ENCODE data around the gene C11orf98. TPM values are rescaled to one million over a fixed set of nuclear protein-coding genes. Genes with fewer than 3 reads are reported as not detected.

C11orf98 gene
- total and polyA plus RNA-seq, 2 of the 13 experiments (the other 11 are each of a cell fraction or from before 2014, with no cell fraction given), result 30.4 to 91.8 TPM

- no peak for TF ChIP-seq AHDC1 (CRISPR knock-in tag; IDR thresholded peaks at IDR 0.05; ENCODE audit: borderline replicate concordance)
- TF ChIP-seq CENPBD1 (CRISPR knock-in tag; IDR thresholded peaks at IDR 0.05; ENCODE audit: borderline replicate concordance, low read depth), result no peak
- TF ChIP-seq ZNF547 (CRISPR knock-in tag; IDR thresholded peaks at IDR 0.05), result peak; percentile 55; the same call in 1 of the 2 replicates
- peak; percentile 73; the same call in 1 of the 2 replicates for TF ChIP-seq SNAI1 (CRISPR knock-in tag; IDR thresholded peaks at IDR 0.05; ENCODE audit: borderline replicate concordance)
- no peak for TF ChIP-seq CTCF (CRISPR knock-in tag; IDR thresholded peaks at IDR 0.05)
- TF ChIP-seq MNT (IDR thresholded peaks at IDR 0.05), result no peak
- TF ChIP-seq FOXP1 (IDR thresholded peaks at IDR 0.05), result no peak
- no peak for TF ChIP-seq FOXP1 (CRISPR knock-in tag; IDR thresholded peaks at IDR 0.05)
- peak; percentile 69; the same call in 1 of the 2 replicates for TF ChIP-seq ZNF782 (CRISPR knock-in tag; IDR thresholded peaks at IDR 0.05; ENCODE audit: borderline replicate concordance)
- no peak for TF ChIP-seq ZNF780A (CRISPR knock-in tag; IDR thresholded peaks at IDR 0.05)
- TF ChIP-seq PBX2 (CRISPR knock-in tag; IDR thresholded peaks at IDR 0.05), result no peak
- no peak for TF ChIP-seq ZKSCAN1 (IDR thresholded peaks at IDR 0.05; ENCODE audit: low read length)
- no peak for TF ChIP-seq ZMYM2 (CRISPR knock-in tag; IDR thresholded peaks at IDR 0.05)
- peak; percentile 74 for TF ChIP-seq HNRNPK (IDR thresholded peaks at IDR 0.05; ENCODE audit: low read depth, low read length, poor library complexity, severe bottlenecking)
- TF ChIP-seq PHF20 (CRISPR knock-in tag; IDR thresholded peaks at IDR 0.05), result peak; percentile 62; the same call in 1 of the 2 replicates
- 0 out of 2 replicates have a peak, but pooled peaks have one; percentile 8 for TF ChIP-seq MIER2 (CRISPR knock-in tag; IDR thresholded peaks at IDR 0.05)
- no peak for TF ChIP-seq ZSCAN29 (CRISPR knock-in tag; conservative IDR thresholded peaks at IDR 0.05)
- TF ChIP-seq FOXA3 (CRISPR knock-in tag; IDR thresholded peaks at IDR 0.05), result peak; percentile 33; the same call in 1 of the 2 replicates
- peak; percentile 83 for TF ChIP-seq HOXA5 (CRISPR knock-in tag; IDR thresholded peaks at IDR 0.05)
- no peak; the same call in 1 of the 2 replicates for TF ChIP-seq ZNF414 (CRISPR knock-in tag; IDR thresholded peaks at IDR 0.05)
Measured at GRCh38 chr11:62665075-62665598, at the start of gene C11orf98, which contains the start of gene CSKMT (continued).

Data from HepG2 (cell line).